ENCODE measurements around the gene SRD5A2. TPM values are rescaled to one million over a fixed set of nuclear protein-coding genes. Genes with fewer than 3 reads are reported as not detected.

Gene SRD5A2
- total and polyA plus RNA-seq, 2 of the 8 experiments (the other 6 are each of a cell fraction or from before 2014, with no cell fraction given) = 0.02 TPM; not detected in 1

GRCh38 chr2:31561823-31562222, 18.9 kb downstream of the SRD5A2 start:
- no peak overlapping the region for H4K91ac ChIP-seq (replicated peaks; ENCODE audit: insufficient read length, low read length)
- no peak overlapping the region for H3K4ac ChIP-seq (replicated peaks; ENCODE audit: insufficient read length, low read depth, low read length)
- H3K4me3 ChIP-seq (ENCODE audit: extremely low read depth in 1 of 4, insufficient read depth in 2 of 4, low read depth in 3 of 4, low read length in 4 of 4) = no peak overlapping the region
- ChIA-PET POLR2A (ENCODE audit: partially characterized antibody) (no interaction called here), CTCF (ENCODE audit: partially characterized antibody) (no interaction called here)
- no peak overlapping the region for H3K56ac ChIP-seq (replicated peaks; ENCODE audit: insufficient read length, low read depth, low read length)
- H4K8ac ChIP-seq (ENCODE audit: extremely low read depth, insufficient read depth, low read length) = no peak overlapping the region
- H3K27me3 ChIP-seq (replicated peaks in 1 of 4; ENCODE audit: control insufficient read depth in 3 of 4, extremely low read depth in 1 of 4, insufficient read depth in 3 of 4, low read length in 3 of 4) = no peaks in the 10 kb centered on the region
- no peak overlapping the region for H2BK120ac ChIP-seq (replicated peaks; ENCODE audit: low read depth, low read length)
- FAIRE-seq (no peak), DNase-seq (ENCODE audit: low read depth in 1 of 2, low spot score in 2 of 2) (no peak)
- no peak overlapping the region for H3K14ac ChIP-seq (ENCODE audit: insufficient read length)
- no peak overlapping the region for H3K4me2 ChIP-seq (ENCODE audit: insufficient read depth in 1 of 2, low read depth in 2 of 2, low read length in 2 of 2)
- H3K18ac ChIP-seq (ENCODE audit: extremely low read depth, low read length) = no peak overlapping the region
- no peak overlapping the region for H2AK5ac ChIP-seq (ENCODE audit: low read depth, low read length)
- H2AFZ ChIP-seq (ENCODE audit: low read length) = no peak overlapping the region
- no peak overlapping the region for H3K27ac ChIP-seq (ENCODE audit: low read depth, low read length)
- H3K4me1 ChIP-seq (replicated peaks in 1 of 4; ENCODE audit: control insufficient read depth in 3 of 4, insufficient read depth in 4 of 4, low read length in 3 of 4) = no peaks in the 10 kb centered on the region
- no peak overlapping the region for H2BK15ac ChIP-seq (ENCODE audit: low read length)
- no peak overlapping the region for H3K23ac ChIP-seq (ENCODE audit: insufficient read length)
- H2BK12ac ChIP-seq (ENCODE audit: low read depth, low read length) = no peak overlapping the region
- H2BK20ac ChIP-seq (ENCODE audit: low read length) = no peak overlapping the region
- no peaks in the 10 kb centered on the region for H4K20me1 ChIP-seq (replicated peaks in 1 of 2; ENCODE audit: control insufficient read depth in 1 of 2, insufficient read depth in 2 of 2, low read length in 2 of 2)
- no peaks in the 10 kb centered on the region for H3K36me3 ChIP-seq (ENCODE audit: control insufficient read depth in 2 of 4, insufficient read depth in 4 of 4, low read length in 3 of 4)
- WGBS, 2 experiments (ENCODE audit: extremely low coverage in 1 of 2, insufficient coverage in 1 of 2, insufficient read length in 1 of 2, insufficient replicate concordance in 2 of 2, low coverage in 1 of 2, low lambda C conversion rate in 2 of 2, missing lambda C conversion rate in 1 of 2) = 0% methylated on average over 1 of the region's 1 CpG; no CpG with 5 or more reads in 1 of the 2 experiments
- no peak overlapping the region for H4K5ac ChIP-seq (ENCODE audit: insufficient read length, low read depth, low read length)
- H3K79me1 ChIP-seq (ENCODE audit: low read depth, low read length) = no peaks in the 10 kb centered on the region
- no peak overlapping the region for H3K9ac ChIP-seq (replicated peaks in 1 of 4; ENCODE audit: extremely low read depth in 1 of 4, low read depth in 3 of 4, low read length in 3 of 4)
- H2BK5ac ChIP-seq (ENCODE audit: low read depth, low read length) = no peak overlapping the region
- no peaks in the 10 kb centered on the region for H3K79me2 ChIP-seq (ENCODE audit: control insufficient read depth in 1 of 2, insufficient read depth in 2 of 2, low read length in 2 of 2)
- H3K23me2 ChIP-seq (ENCODE audit: low read depth, low read length) = peaks cover 2% of the 10 kb centered on the region; the same call in 1 of the 2 replicates
- H3K9me3 ChIP-seq (ENCODE audit: insufficient read depth in 2 of 2, low read depth in 1 of 2, low read length in 1 of 2) = peaks cover 25 to 35% of the 10 kb centered on the region in 2 experiments
- no peak for TF ChIP-seq CEBPB (IDR thresholded peaks at IDR 0.05; ENCODE audit: low read depth, low read length)
- TF ChIP-seq JUN (IDR thresholded peaks at IDR 0.05; ENCODE audit: low read depth, low read length) = no peak
- TF ChIP-seq SRF (IDR thresholded peaks at IDR 0.05; ENCODE audit: low read depth, low read length) = no peak
- no peak for TF ChIP-seq MAFK (IDR thresholded peaks at IDR 0.05; ENCODE audit: low read depth, low read length)
- TF ChIP-seq HDAC2 (IDR thresholded peaks at IDR 0.05; ENCODE audit: borderline replicate concordance in 1 of 2, low read depth in 2 of 2, low read length in 2 of 2) = no peak
- TF ChIP-seq USF2 (IDR thresholded peaks at IDR 0.05; ENCODE audit: low read length) = no peak
- no peak for TF ChIP-seq ATF3 (IDR thresholded peaks at IDR 0.05; ENCODE audit: insufficient read depth, low read depth, low read length)
- TF ChIP-seq JUND (IDR thresholded peaks at IDR 0.05; ENCODE audit: low read length) = no peak
- no peak for TF ChIP-seq CREB1 (IDR thresholded peaks at IDR 0.05)
- TF ChIP-seq SIRT6 (IDR thresholded peaks at IDR 0.05; ENCODE audit: low read length) = no peak
- TF ChIP-seq RFX5 (IDR thresholded peaks at IDR 0.05; ENCODE audit: borderline replicate concordance, low read depth, low read length) = no peak
- TF ChIP-seq RAD21 (IDR thresholded peaks at IDR 0.05 in 1 of 2, conservative IDR thresholded peaks at IDR 0.05 in 1 of 2; ENCODE audit: low read depth in 2 of 2, low read length in 2 of 2) = no peak

Data from H1 (cell line).